ENCODE results near the gene TPRG1L. TPM values are rescaled to one million over a fixed set of nuclear protein-coding genes. Genes with fewer than 3 reads are reported as not detected.

TPRG1L gene
- polyA plus RNA-seq, 1 experiment, result 52.1 TPM

DNA sequence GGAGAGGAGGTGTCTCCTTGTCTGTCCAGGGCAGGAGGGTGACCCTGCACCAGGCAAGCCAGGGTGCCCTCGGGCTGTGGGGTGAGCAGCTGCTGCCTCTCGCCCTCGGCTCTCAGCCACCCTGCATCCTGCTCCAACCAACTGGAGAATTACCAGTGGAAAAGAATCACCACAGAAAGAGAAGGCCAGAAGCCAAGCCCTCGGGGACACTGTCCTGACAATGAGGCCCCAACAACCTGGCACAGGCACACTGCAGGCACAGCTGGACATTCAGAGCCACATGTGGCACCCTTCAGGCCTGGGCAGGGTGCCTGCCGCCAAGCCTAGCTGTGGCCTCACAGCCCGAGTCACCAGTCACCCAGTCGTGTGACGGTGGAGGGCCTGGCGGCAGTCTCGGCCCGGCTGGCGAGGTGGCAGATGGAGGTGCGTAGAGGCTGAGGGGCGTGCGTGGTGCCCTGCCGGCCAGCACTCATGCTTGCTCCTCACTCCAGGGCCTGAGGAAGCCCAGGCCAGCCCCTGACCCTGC, 25.5 kb upstream of the TPRG1L start:
- POLR2A ChIA-PET, result no interaction called here
- no peak for DNase-seq (ENCODE audit: low read depth)
- TF ChIP-seq, protein P1, sequence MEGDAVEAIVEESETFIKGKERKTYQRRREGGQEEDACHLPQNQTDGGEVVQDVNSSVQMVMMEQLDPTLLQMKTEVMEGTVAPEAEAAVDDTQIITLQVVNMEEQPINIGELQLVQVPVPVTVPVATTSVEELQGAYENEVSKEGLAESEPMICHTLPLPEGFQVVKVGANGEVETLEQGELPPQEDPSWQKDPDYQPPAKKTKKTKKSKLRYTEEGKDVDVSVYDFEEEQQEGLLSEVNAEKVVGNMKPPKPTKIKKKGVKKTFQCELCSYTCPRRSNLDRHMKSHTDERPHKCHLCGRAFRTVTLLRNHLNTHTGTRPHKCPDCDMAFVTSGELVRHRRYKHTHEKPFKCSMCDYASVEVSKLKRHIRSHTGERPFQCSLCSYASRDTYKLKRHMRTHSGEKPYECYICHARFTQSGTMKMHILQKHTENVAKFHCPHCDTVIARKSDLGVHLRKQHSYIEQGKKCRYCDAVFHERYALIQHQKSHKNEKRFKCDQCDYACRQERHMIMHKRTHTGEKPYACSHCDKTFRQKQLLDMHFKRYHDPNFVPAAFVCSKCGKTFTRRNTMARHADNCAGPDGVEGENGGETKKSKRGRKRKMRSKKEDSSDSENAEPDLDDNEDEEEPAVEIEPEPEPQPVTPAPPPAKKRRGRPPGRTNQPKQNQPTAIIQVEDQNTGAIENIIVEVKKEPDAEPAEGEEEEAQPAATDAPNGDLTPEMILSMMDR (IDR thresholded peaks at IDR 0.05; ENCODE audit: insufficient read depth, low read depth, low read length), result no peak
- CTCF ChIA-PET, result interaction anchor here (1.0 to 1.7 kb wide), 5 partner anchors 18 to 93 kb away, joined by 3 to 10 read pairs (median 4); no protein-coding TSS in a partner anchor
- Histone ChIP-seq H3K4me3 (ENCODE audit: low read depth, low read length) (no peak overlapping the region), H3K27me3 (ENCODE audit: control insufficient read depth, insufficient read depth, low read length) (no peaks in the 10 kb centered on the region), H3K36me3 (ENCODE audit: control insufficient read depth, insufficient read depth, low read length) (no peaks in the 10 kb centered on the region)

DNA sequence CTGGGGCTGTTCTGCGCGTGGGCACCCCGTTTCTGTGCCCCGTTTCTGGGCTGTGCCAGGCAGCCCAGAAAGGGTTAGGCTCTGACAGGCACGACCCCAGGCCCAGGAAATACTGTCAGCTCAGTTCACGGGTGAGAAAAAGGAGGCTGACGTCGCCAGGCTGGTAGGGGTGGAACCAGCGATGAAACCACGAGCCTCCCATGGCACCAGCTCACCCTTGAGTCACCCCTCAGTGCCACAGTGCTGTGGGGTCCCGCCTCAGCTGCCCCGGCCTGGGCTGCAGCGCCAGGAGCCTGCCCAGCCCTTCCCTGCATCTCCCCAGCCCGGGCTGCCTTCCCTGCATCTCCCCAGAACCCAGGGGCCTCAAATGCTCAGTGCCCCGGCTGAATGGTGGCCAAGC, 25.0 kb upstream of the TPRG1L start:
- Histone ChIP-seq H3K4me3 (ENCODE audit: low read depth, low read length) (no peak overlapping the region), H3K27me3 (ENCODE audit: control insufficient read depth, insufficient read depth, low read length) (no peaks in the 10 kb centered on the region), H3K36me3 (ENCODE audit: control insufficient read depth, insufficient read depth, low read length) (no peaks in the 10 kb centered on the region)
- ChIA-PET CTCF (interaction anchor here (1.0 to 1.7 kb wide), 5 partner anchors 18 to 93 kb away, joined by 3 to 10 read pairs (median 4); no protein-coding TSS in a partner anchor), POLR2A (no interaction called here)
- no peak for DNase-seq (ENCODE audit: low read depth)
- TF ChIP-seq, protein P1 (IDR thresholded peaks at IDR 0.05; ENCODE audit: insufficient read depth, low read depth, low read length), result no peak

DNA sequence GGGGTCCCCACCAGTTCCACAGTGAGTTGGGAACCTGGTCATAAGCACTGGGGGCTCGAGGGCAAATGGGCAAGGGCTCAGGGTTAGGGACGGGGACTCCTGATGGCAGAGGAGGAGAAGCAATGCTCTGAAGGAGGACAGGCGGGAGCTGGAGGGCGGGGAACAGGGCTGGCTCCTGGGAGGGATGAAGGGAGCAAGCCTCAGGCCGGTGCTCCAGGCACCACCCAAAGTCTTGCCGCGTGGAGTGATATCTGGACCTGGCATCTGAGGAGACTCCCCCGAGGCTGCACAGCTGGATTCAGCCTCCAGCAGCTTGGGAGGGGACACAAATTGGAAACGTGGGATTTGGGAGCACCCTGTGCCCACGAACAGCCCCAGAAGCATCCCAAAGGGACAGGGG, 24.5 kb upstream of the TPRG1L start:
- CTCF ChIA-PET, result interaction anchor here (1.0 to 1.6 kb wide), 4 partner anchors 17 to 157 kb away, joined by 3 to 7 read pairs (median 4); no protein-coding TSS in a partner anchor

DNA sequence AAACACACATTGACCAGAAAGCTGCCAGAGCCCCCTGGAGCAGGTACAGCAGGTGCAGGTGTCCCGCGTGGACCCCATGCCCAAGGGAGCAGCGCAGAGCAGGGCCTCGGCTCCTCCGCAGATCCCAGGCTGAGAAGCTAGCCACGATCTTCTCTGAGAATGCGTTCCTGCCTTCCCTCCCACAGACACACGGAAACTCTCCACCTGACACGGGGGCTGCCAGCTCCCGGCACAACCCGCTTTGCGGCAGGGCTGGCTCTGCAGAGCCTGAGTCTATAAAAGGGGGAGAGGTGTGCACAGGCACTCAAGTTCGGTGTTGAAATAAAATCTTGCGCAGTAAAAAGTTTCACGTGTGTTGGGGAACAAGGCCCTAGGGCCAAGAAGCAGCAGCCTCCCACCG, 23.1 kb upstream of the TPRG1L start:
- Histone ChIP-seq H3K4me3 (ENCODE audit: low read depth, low read length) (no peak overlapping the region), H3K36me3 (ENCODE audit: control insufficient read depth, insufficient read depth, low read length) (no peaks in the 10 kb centered on the region), H3K27me3 (ENCODE audit: control insufficient read depth, insufficient read depth, low read length) (no peaks in the 10 kb centered on the region; the same call in 1 of the 2 replicates)
- ChIA-PET POLR2A (no interaction called here), CTCF (interaction anchor here (0.7 to 1.6 kb wide), 4 partner anchors 13 to 37 kb away, joined by 3 to 4 read pairs (median 3); no protein-coding TSS in a partner anchor)
- TF ChIP-seq, protein P1 (IDR thresholded peaks at IDR 0.05; ENCODE audit: insufficient read depth, low read depth, low read length), result no peak
- no peak for DNase-seq (ENCODE audit: low read depth)

More for the DNA sequence above, 24.5 kb upstream of the TPRG1L start:
- Histone ChIP-seq H3K27me3 (ENCODE audit: control insufficient read depth, insufficient read depth, low read length) (no peaks in the 10 kb centered on the region), H3K36me3 (ENCODE audit: control insufficient read depth, insufficient read depth, low read length) (no peaks in the 10 kb centered on the region), H3K4me3 (ENCODE audit: low read depth, low read length) (no peak overlapping the region)
- no peak for DNase-seq (ENCODE audit: low read depth)
- POLR2A ChIA-PET, result no interaction called here
- TF ChIP-seq, protein P1 (IDR thresholded peaks at IDR 0.05; ENCODE audit: insufficient read depth, low read depth, low read length), result no peak

DNA sequence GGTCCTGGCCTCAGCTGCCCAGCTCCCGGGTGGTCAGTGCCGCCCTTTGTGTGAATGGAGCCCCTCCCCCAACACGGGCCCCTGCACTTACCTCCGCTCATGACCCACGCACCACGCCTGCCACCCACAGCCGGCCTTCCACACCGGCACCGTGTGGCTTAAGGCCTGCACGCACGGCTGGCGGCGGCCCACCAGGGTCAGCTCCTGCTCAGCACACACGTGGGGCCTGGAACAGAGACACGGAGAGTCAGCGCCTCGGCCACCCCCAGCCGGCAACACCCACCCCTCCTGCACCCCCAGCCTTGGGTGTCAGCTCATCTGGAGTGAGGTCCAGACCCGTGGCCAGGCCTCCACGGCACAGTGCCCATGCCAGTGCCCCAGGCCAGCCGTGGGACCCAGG, 22.4 kb upstream of the TPRG1L start:
- CTCF ChIA-PET, result interaction anchor here (0.7 to 1.6 kb wide), 2 partner anchors 12 to 18 kb away, joined by 3 read pairs; no protein-coding TSS in a partner anchor
- H3K4me3 ChIP-seq (ENCODE audit: low read depth, low read length), result no peak overlapping the region
- no peaks in the 10 kb centered on the region; the same call in 1 of the 2 replicates for H3K27me3 ChIP-seq (ENCODE audit: control insufficient read depth, insufficient read depth, low read length)
- no peaks in the 10 kb centered on the region for H3K36me3 ChIP-seq (ENCODE audit: control insufficient read depth, insufficient read depth, low read length)
- no peak for DNase-seq (ENCODE audit: low read depth)
- TF ChIP-seq, protein P1 (IDR thresholded peaks at IDR 0.05; ENCODE audit: insufficient read depth, low read depth, low read length), result no peak
- POLR2A ChIA-PET, result no interaction called here

All from BJ (cell line).